Osteocyte (in vitro differentiated cells): ENCODE data around the gene MYH8. TPM values are rescaled to one million over a fixed set of nuclear protein-coding genes. Genes with fewer than 3 reads are reported as not detected.

Experiments used
- DNase-seq: peaks from one replicate; pipeline ENCODE4 v3.0.0; 2021; ENCODE audit warnings: mixed read lengths; ENCODE audit not compliant: unreplicated experiment; ENCODE audit errors: extremely low spot score
- H3K27ac Mint-ChIP-seq: one replicate; pipeline ENCODE4 v1.8.0; 2021; ENCODE audit warnings: mild to moderate bottlenecking, mixed read lengths; ENCODE audit not compliant: unreplicated experiment
- H3K27me3 Mint-ChIP-seq: one replicate; pipeline ENCODE4 v1.8.0; 2021; ENCODE audit warnings: mixed read lengths; ENCODE audit not compliant: unreplicated experiment
- H3K36me3 Mint-ChIP-seq: one replicate; pipeline ENCODE4 v1.8.0; 2021; ENCODE audit warnings: mixed read lengths; ENCODE audit not compliant: unreplicated experiment
- H3K4me1 Mint-ChIP-seq: one replicate; pipeline ENCODE4 v1.8.0; 2021; ENCODE audit warnings: mixed read lengths; ENCODE audit not compliant: unreplicated experiment
- H3K4me3 Mint-ChIP-seq: one replicate; pipeline ENCODE4 v1.8.0; 2021; ENCODE audit warnings: mild to moderate bottlenecking, moderate library complexity, mixed read lengths; ENCODE audit not compliant: unreplicated experiment
- H3K9me3 Mint-ChIP-seq: one replicate; pipeline ENCODE4 v1.8.0; 2021; ENCODE audit warnings: mixed read lengths; ENCODE audit not compliant: unreplicated experiment
- CTCF ChIP-seq: fragments of 200-600 bp; sonication (generic); IDR thresholded peaks from 2 replicates; pipeline ENCODE4 v1.5.0; 2021; ENCODE audit warnings: antibody characterized with exemption, mild to moderate bottlenecking, moderate library complexity
- total RNA-seq: library from RNA; stranded (reverse); gene quantifications from 2 replicates; pipeline ENCODE4 v1.2.1, GENCODE V29; 2021

MYH8 gene
- total RNA-seq, 1 donor from 2014 or later, result not detected

- Mint-ChIP-seq H3K27ac (no peak overlapping the region), H3K36me3 (no peaks in the 10 kb centered on the region), H3K4me3 (no peak overlapping the region), H3K9me3 (peaks cover 3% of the 10 kb centered on the region), H3K4me1 (no peaks in the 10 kb centered on the region), H3K27me3 (peaks cover 2% of the 10 kb centered on the region)
- DNase-seq, result no peak
- TF ChIP-seq CTCF, result no peak
These were observed 52.5 kb downstream of the MYH8 start for GRCh38 chr17:10369239-10369638.

GRCh38 chr17:10368561-10368960 lies 53.2 kb downstream of the MYH8 start:
- no peaks in the 10 kb centered on the region for H3K4me1 Mint-ChIP-seq
- DNase-seq, result no peak
- no peaks in the 10 kb centered on the region for H3K9me3 Mint-ChIP-seq
- H3K4me3 Mint-ChIP-seq, result no peak overlapping the region
- no peak overlapping the region for H3K27ac Mint-ChIP-seq
- H3K36me3 Mint-ChIP-seq, result no peaks in the 10 kb centered on the region
- H3K27me3 Mint-ChIP-seq, result peaks cover 2% of the 10 kb centered on the region
- no peak for TF ChIP-seq CTCF

- Mint-ChIP-seq H3K4me3 (no peak overlapping the region), H3K9me3 (no peaks in the 10 kb centered on the region), H3K36me3 (no peaks in the 10 kb centered on the region), H3K4me1 (no peaks in the 10 kb centered on the region), H3K27me3 (no peaks in the 10 kb centered on the region), H3K27ac (no peak overlapping the region)
- no peak for TF ChIP-seq CTCF
- DNase-seq, result no peak
These were observed 61.2 kb downstream of the MYH8 start for GRCh38 chr17:10360578-10360977.

GRCh38 chr17:10357768-10358167 lies 64.0 kb downstream of the MYH8 start:
- Mint-ChIP-seq H3K27ac (no peak overlapping the region), H3K4me3 (no peak overlapping the region), H3K27me3 (no peaks in the 10 kb centered on the region), H3K4me1 (no peaks in the 10 kb centered on the region), H3K9me3 (peaks cover 4% of the 10 kb centered on the region), H3K36me3 (no peaks in the 10 kb centered on the region)
- peak; percentile 36 for TF ChIP-seq CTCF
- DNase-seq, result no peak

- no peak for DNase-seq
- H3K36me3 Mint-ChIP-seq, result no peaks in the 10 kb centered on the region
- no peak overlapping the region for H3K27ac Mint-ChIP-seq
- peaks cover 15% of the 10 kb centered on the region for H3K9me3 Mint-ChIP-seq
- TF ChIP-seq CTCF, result no peak
- H3K27me3 Mint-ChIP-seq, result no peaks in the 10 kb centered on the region
- no peak overlapping the region for H3K4me3 Mint-ChIP-seq
- no peaks in the 10 kb centered on the region for H3K4me1 Mint-ChIP-seq
These were observed 67.1 kb downstream of the MYH8 start for GRCh38 chr17:10354651-10355050.
